Liver (tissue), 9 donors: ENCODE measurements around the gene OR7C1. TPM values are rescaled to one million over a fixed set of nuclear protein-coding genes. Genes with fewer than 3 reads are reported as not detected.

ENCODE experiments used
- DNase-seq: peaks from one replicate; pipeline ENCODE4 v3.0.0-alpha.2; 2017; ENCODE audit warnings: low spot score
- H3K27ac ChIP-seq, 2 donors: one replicate each; pipeline ENCODE4 v1.7.0; 2013; ENCODE audit warnings: inconsistent platforms in 2 of 2, low read length in 2 of 2, control low read depth in 1 of 2, low read depth in 1 of 2, mild to moderate bottlenecking in 1 of 2
- H3K27me3 ChIP-seq, 4 donors: one replicate each; pipeline versions ENCODE4 v1.6.1 to v1.7.0; 2013; ENCODE audit warnings: low read length in 3 of 4, inconsistent platforms in 1 of 4, mild to moderate bottlenecking in 1 of 4, moderate library complexity in 1 of 4; ENCODE audit not compliant: control insufficient read depth in 4 of 4, insufficient read depth in 4 of 4
- H3K36me3 ChIP-seq, 4 donors: one replicate each; pipeline versions ENCODE4 v1.6.1 to v1.7.0; 2013; ENCODE audit warnings: low read length in 3 of 4, mild to moderate bottlenecking in 3 of 4, low read depth in 1 of 4, moderate library complexity in 1 of 4; ENCODE audit not compliant: control insufficient read depth in 4 of 4, insufficient read depth in 3 of 4
- H3K4me1 ChIP-seq, 4 donors: one replicate each; pipeline versions ENCODE4 v1.6.1 to v1.7.0; 2013; ENCODE audit warnings: low read length in 3 of 4, mild to moderate bottlenecking in 3 of 4, moderate library complexity in 1 of 4; ENCODE audit not compliant: control insufficient read depth in 4 of 4, insufficient read depth in 4 of 4
- H3K4me3 ChIP-seq, 3 donors: one replicate each; pipeline versions ENCODE4 v1.6.1 to v1.7.0; 2013; ENCODE audit warnings: low read length in 3 of 3, control low read depth in 1 of 3, low read depth in 1 of 3, mild to moderate bottlenecking in 1 of 3
- H3K9ac ChIP-seq, 2 donors: one replicate each; pipeline ENCODE4 v1.7.0; 2013; ENCODE audit warnings: low read length in 2 of 2, mild to moderate bottlenecking in 2 of 2, moderate library complexity in 2 of 2, control low read depth in 1 of 2, low read depth in 1 of 2
- H3K9me3 ChIP-seq, 4 donors: one replicate each; pipeline versions ENCODE4 v1.6.1 to v1.7.0; 2013; ENCODE audit warnings: low read length in 3 of 4; ENCODE audit not compliant: control insufficient read depth in 4 of 4
- ATF3 ChIP-seq: IDR thresholded peaks from 2 replicates; pipeline ENCODE4 v1.6.1; 2016; ENCODE audit warnings: antibody characterized with exemption
- CTCF ChIP-seq: fragments of 150-350 bp; IDR thresholded peaks from 2 replicates; pipeline ENCODE4 v1.5.1; 2017; ENCODE audit warnings: improper control_type of control experiment, low read depth, low read length; ENCODE audit not compliant: missing input control
- EGR1 ChIP-seq, 2 donors: IDR thresholded peaks; 2 replicates each; pipeline ENCODE4 v1.6.1; 2016 to 2018; ENCODE audit warnings: antibody characterized with exemption in 2 of 2, low read depth in 2 of 2
- FOXA1 ChIP-seq: IDR thresholded peaks from 2 replicates; pipeline ENCODE4 v1.6.1; 2016; ENCODE audit warnings: antibody characterized with exemption
- FOXA2 ChIP-seq: IDR thresholded peaks from 2 replicates; pipeline ENCODE4 v1.6.1; 2016; ENCODE audit warnings: antibody characterized with exemption
- GABPA ChIP-seq, 2 donors: IDR thresholded peaks in 1 of 2; conservative IDR thresholded peaks in 1 of 2; 2 replicates each; pipeline ENCODE4 v1.6.1; 2016; ENCODE audit warnings: antibody characterized with exemption in 2 of 2, mild to moderate bottlenecking in 1 of 2, moderate library complexity in 1 of 2
- HNF4A ChIP-seq, 2 donors: conservative IDR thresholded peaks; 2 replicates each; pipeline ENCODE4 v1.6.1; 2016; ENCODE audit warnings: antibody characterized with exemption in 2 of 2, mild to moderate bottlenecking in 2 of 2
- HNF4G ChIP-seq: IDR thresholded peaks from 2 replicates; pipeline ENCODE4 v1.6.1; 2016; ENCODE audit warnings: antibody characterized with exemption
- JUND ChIP-seq, 2 donors: IDR thresholded peaks; 2 replicates each; pipeline ENCODE4 v1.6.1; 2016; ENCODE audit warnings: antibody characterized with exemption in 2 of 2
- MAX ChIP-seq: IDR thresholded peaks from 2 replicates; pipeline ENCODE4 v1.6.1; 2016; ENCODE audit warnings: antibody characterized with exemption
- NR2F2 ChIP-seq: IDR thresholded peaks from 2 replicates; pipeline ENCODE4 v1.6.1; 2016; ENCODE audit warnings: antibody characterized with exemption
- RAD21 ChIP-seq, 2 donors: IDR thresholded peaks; 2 replicates each; pipeline ENCODE4 v1.6.1; 2016; ENCODE audit warnings: antibody characterized with exemption in 2 of 2, mild to moderate bottlenecking in 2 of 2
- REST ChIP-seq: IDR thresholded peaks from 2 replicates; pipeline ENCODE4 v1.6.1; 2016; ENCODE audit warnings: antibody characterized with exemption, mild to moderate bottlenecking
- RXRA ChIP-seq, 2 donors: IDR thresholded peaks; 2 replicates each; pipeline ENCODE4 v1.6.1; 2017 to 2018; ENCODE audit warnings: antibody characterized with exemption in 2 of 2, mild to moderate bottlenecking in 1 of 2
- SP1 ChIP-seq: IDR thresholded peaks from 2 replicates; pipeline ENCODE4 v1.6.1; 2018; ENCODE audit warnings: antibody characterized with exemption, mild to moderate bottlenecking
- TAF1 ChIP-seq: conservative IDR thresholded peaks from 2 replicates; pipeline ENCODE4 v1.6.1; 2016; ENCODE audit warnings: antibody characterized with exemption, mild to moderate bottlenecking
- YY1 ChIP-seq: IDR thresholded peaks from 2 replicates; pipeline ENCODE4 v1.6.1; 2016; ENCODE audit warnings: antibody characterized with exemption, mild to moderate bottlenecking
- ZBTB33 ChIP-seq: IDR thresholded peaks from 2 replicates; pipeline ENCODE4 v1.6.1; 2016; ENCODE audit warnings: antibody characterized with exemption
- WGBS: extraction: QIAGEN DNeasy Blood & Tissue Kit; methylation state at CpG from one replicate; pipeline ENCODE4 v1.1.7; 2013; 5-methylcytosine and 5-hydroxymethylcytosine counted together
- polyA plus RNA-seq, 2 donors: library from polyadenylated mRNA; stranded (reverse) in 1 of 2; unstranded in 1 of 2; fragments of 200-250 nt in 1 of 2; fragments of >200 nt in 1 of 2; fragmentation: Nextera tagmentation in 1 of 2; extraction: Ambion mirVana in 1 of 2; gene quantifications; one replicate each; pipeline versions ENCODE4 v1.2.1 to v1.2.3, GENCODE V29; 2013 to 2015
- total RNA-seq, 2 donors: library from RNA; depleted of rRNA; stranded (reverse); fragments of >200 nt; gene quantifications; one replicate each; pipeline ENCODE4 v1.2.3, GENCODE V29; 2014
- donor health status: healthy.
- donor health status: healthy.
- donor health status: healthy.
- donor health status: healthy.
- donor health status: healthy.

Gene OR7C1
- total and polyA plus RNA-seq, 4 donors, result 0.06 to 0.14 TPM; not detected in 2

GRCh38 chr19:14843578-14843977 is 8.6 kb upstream of the OR7C1 start:
- DNase-seq, result no peak
- no peak overlapping the region for H3K4me3 ChIP-seq
- H3K9ac ChIP-seq, result no peak overlapping the region
- TF ChIP-seq NR2F2, result no peak
- no peak for TF ChIP-seq TAF1
- no peak for TF ChIP-seq JUND (IDR thresholded peaks at IDR 0.05)
- TF ChIP-seq CTCF, result no peak
- TF ChIP-seq MAX, result no peak
- no peak for TF ChIP-seq FOXA2
- no peak for TF ChIP-seq RAD21 (IDR thresholded peaks at IDR 0.05)
- TF ChIP-seq HNF4A (conservative IDR thresholded peaks at IDR 0.05), result no peak
- TF ChIP-seq FOXA1, result no peak
- no peak for TF ChIP-seq ZBTB33
- no peak for TF ChIP-seq RXRA (IDR thresholded peaks at IDR 0.05)
- no peaks in the 10 kb centered on the region for H3K4me1 ChIP-seq
- peaks cover 0 to 7% (median 2%) of the 10 kb centered on the region in 4 donors for H3K27me3 ChIP-seq
- WGBS, result 63% methylated on average over 6 of the region's 6 CpGs
- no peaks in the 10 kb centered on the region for H3K36me3 ChIP-seq
- H3K27ac ChIP-seq, result no peak overlapping the region
- H3K9me3 ChIP-seq, result peaks cover 0 to 4% (median 0%) of the 10 kb centered on the region in 4 donors

- DNase-seq, result no peak
- Histone ChIP-seq H3K9me3 (peaks cover 0 to 4% (median 0%) of the 10 kb centered on the region in 4 donors), H3K9ac (no peak overlapping the region), H3K27me3 (peaks cover 0 to 7% (median 2%) of the 10 kb centered on the region in 4 donors), H3K27ac (no peak overlapping the region), H3K4me1 (no peaks in the 10 kb centered on the region), H3K4me3 (no peak overlapping the region), H3K36me3 (no peaks in the 10 kb centered on the region)
- 50% methylated on average over 2 of the region's 2 CpGs for WGBS
- TF ChIP-seq YY1, result no peak
- TF ChIP-seq REST, result no peak
- TF ChIP-seq EGR1 (IDR thresholded peaks at IDR 0.05; ENCODE audit: low read depth in 2 of 2), result no peak
- TF ChIP-seq SP1, result no peak
- no peak for TF ChIP-seq HNF4G
- no peak for TF ChIP-seq JUND (IDR thresholded peaks at IDR 0.05)
- TF ChIP-seq GABPA (IDR thresholded peaks at IDR 0.05 in 1 of 2, conservative IDR thresholded peaks at IDR 0.05 in 1 of 2), result no peak
- TF ChIP-seq ATF3, result no peak
- TF ChIP-seq RXRA (IDR thresholded peaks at IDR 0.05), result no peak
- TF ChIP-seq RAD21 (IDR thresholded peaks at IDR 0.05), result no peak
- no peak for TF ChIP-seq HNF4A (conservative IDR thresholded peaks at IDR 0.05)
- TF ChIP-seq MAX, result no peak
- no peak for TF ChIP-seq NR2F2
- no peak for TF ChIP-seq FOXA1
- no peak for TF ChIP-seq FOXA2
- TF ChIP-seq TAF1, result no peak
- no peak for TF ChIP-seq ZBTB33
Measured at GRCh38 chr19:14843169-14843568, 8.2 kb upstream of the OR7C1 start.
